CD4-positive, alpha-beta T cell treated with Interferon gamma for 1 hour (primary cell): ENCODE measurements around the gene RUSF1.
A peak's percentile ranks its signal among the peaks of the same experiment; 100 is the strongest.
"Not testable (repeated sequence)": the region's sequence is repeated elsewhere in the genome, so short reads cannot be mapped to it uniquely, and the experiment has no call there.

Source experiments
- DNase-seq: peaks from one replicate; pipeline ENCODE4 v3.0.0-alpha.2; 2020

Gene RUSF1

DNA sequence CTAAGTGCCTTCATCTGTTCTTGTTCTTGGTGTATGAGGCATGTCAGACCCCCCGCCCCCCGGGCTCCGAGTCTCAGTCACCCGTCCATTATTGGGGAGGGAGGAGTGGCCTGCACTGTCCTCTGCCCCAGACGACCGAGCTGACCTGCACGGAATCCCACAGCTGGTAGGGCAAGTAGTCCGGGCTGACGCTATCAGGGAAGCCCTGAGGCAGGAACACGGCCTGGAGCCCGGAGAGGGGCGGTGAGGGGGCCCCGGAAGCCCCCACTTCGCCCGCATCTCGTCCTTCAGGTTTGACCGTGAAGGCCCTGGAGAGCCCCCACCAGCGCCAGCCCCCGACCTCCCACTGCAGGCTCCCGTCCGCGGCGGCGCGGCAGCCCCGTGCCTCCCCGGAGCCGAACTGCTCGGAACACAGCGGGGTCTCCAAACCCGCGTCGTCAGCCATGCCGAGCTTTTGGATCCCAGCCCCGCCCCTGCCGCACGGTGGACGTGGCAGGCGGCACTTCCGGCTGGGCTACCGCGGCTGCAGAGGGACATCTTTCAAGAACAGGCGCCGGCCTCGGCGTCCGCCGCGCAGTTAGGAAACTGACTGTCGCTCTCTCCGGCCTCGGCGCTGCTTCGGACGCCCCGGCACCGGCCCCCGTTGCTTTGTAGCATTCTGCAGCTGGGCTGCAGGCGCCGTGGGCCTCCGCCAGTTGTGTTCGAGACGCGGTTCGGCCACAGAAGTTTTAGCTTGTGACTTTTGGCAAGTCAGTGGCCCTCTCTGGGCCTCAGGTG is at the start of gene RUSF1:
RUSF1 (minus strand) TSS at position 463 of the 777 bp plus-strand sequence; CDS start at position 445, 18 bp downstream.
- peak; percentile 82 for DNase-seq

DNA sequence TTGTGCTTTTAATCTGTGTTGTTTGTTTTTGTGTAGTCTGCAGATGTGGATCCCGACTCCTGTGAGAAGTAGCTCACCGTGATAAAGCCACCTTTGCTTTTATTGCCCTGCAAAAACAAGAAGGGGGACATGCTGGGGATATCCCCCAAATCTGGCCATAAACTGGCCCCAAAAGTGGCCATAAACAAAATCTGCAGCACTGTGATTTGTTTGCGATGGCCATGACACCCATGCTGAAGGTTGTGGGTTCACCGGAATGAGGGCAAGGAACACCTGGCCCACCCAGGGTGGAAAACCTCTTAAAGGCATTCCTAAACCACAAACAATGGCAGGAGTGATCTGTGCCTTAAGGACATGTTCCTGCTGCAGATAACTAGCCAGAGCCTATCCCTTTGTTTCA is 34.6 kb upstream of the RUSF1 start:
- no peak for DNase-seq

GRCh38 chr16:31539762-31540161 is 31.6 kb upstream of the RUSF1 start:
- not testable (repeated sequence) for DNase-seq

DNA sequence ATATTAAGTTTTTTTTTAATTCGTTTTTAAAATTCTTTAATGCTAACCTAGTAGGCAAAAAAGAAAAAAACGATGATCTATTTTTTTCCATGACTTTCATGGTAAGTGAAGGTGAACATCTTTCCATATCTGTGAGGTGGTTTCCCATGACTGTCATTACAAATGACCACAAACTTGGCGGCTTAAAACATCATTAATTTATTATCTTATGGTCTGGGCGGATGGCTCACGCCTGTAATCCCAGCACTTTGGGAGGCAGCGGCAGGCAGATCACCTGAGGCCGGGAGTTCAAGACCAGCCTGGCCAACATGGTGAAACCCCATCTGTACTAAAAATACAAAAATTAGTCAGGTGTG is 30.0 kb upstream of the RUSF1 start:
- DNase-seq, result not testable (repeated sequence)

DNA sequence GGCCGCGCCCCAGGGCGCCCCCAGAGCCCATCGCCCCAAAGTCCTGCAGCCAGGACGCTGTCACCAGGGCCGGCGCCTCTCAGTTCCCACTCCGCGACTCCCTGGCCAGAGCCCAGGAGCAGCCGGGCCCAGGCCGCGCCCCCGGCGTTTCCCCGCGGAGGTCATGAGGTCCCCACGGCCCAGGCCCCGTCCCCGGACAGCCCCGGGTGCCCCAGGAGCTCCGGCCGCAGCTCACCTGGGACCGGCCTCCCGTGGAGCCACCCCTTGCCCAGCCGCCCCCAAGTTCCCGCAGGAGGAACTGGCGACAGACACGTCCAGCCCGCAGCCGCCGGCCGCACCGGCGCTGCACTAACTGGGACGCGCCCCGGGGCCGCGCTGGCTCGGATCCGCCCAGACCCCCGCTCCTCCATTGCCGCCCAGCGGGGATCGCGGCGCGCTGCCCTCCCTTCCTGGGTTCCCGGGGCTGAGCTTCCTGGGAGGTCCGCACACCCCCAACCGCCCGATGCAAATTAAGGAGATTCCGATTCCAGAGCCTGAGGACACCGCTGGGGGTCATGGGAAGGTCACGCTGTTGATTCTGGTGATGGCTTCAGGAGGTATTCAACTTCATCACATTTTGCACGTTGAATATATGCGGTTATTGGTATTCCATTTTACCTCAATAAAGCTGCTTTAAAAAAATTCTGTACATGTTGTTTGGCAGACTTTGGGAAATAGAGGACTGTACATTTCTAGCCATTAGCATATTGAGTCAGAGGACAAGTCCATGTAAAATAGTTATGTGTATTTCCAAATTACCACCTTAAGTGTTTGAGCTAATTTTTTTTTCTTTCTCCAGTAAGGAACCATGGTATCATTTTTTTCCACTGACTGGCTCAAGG is 29.4 kb upstream of the RUSF1 start:
- no peak for DNase-seq

GRCh38 chr16:31536804-31537361 is 28.7 kb upstream of the RUSF1 start:
- no peak for DNase-seq

DNA sequence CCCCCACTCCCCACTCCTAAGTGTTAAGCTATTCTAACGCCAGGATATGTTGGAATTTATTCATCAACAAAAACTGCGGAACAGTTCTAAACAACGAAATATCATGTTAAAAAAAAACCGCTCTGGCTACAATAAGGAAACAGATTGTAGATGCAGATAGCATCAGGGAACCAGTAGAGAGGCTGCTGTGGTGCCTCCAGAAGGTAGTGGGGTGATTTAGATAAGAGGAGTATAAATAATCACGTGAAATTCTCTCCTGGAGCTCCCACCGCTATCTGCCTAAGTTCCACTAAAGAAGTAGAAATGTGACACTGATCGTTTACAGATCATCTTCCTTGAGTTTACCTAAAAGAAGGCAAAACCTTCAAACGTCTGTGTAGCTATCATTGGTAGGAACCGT is 27.5 kb upstream of the RUSF1 start:
- DNase-seq, result no peak

DNA sequence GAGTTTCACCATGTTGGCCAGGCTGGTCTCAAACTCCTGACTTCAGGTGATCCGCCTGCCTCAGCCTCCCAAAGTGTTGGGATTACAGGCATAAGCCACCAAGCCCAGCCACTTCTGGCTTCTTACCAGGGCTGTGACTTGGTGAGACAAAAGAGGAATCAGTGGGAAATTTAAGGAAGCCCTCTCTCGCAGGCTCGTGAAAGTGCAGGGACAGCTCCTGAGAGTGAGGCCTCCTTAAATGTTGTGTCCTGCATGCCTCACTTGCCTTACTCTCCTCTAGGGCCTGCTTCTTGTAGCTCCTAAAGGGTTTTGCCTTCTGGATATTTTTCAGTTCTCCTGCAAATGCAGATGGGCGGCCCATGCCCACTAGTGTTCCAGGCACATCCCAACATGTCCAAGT is 24.7 kb upstream of the RUSF1 start:
- no peak for DNase-seq

GRCh38 chr16:31532120-31532519 is 23.9 kb upstream of the RUSF1 start:
- DNase-seq, result no peak

DNA sequence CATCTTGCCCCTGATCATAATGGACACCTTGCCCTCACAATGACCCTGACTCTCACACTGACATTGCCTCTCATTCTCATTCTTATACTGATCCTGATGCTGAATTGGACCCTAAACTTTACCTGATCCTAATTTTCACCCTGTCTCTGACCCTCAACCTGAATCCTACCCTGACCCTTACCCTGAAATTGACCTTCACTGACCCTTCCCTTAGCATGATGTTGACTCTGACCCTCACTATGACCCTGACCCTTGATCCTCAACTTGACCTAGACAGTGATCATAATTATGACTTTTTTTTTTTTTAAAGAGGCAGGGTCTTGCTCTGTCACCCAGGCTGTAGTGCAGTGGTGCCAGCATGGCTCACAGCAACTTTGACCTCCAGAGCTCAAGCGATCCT is 22.9 kb upstream of the RUSF1 start:
- no peak for DNase-seq

GRCh38 chr16:31530405-31530804 is 22.2 kb upstream of the RUSF1 start:
- no peak for DNase-seq

GRCh38 chr16:31529937-31530312 is 21.7 kb upstream of the RUSF1 start:
- DNase-seq, result no peak

GRCh38 chr16:31529108-31529936 is 21.1 kb upstream of the RUSF1 start:
- no peak for DNase-seq

DNA sequence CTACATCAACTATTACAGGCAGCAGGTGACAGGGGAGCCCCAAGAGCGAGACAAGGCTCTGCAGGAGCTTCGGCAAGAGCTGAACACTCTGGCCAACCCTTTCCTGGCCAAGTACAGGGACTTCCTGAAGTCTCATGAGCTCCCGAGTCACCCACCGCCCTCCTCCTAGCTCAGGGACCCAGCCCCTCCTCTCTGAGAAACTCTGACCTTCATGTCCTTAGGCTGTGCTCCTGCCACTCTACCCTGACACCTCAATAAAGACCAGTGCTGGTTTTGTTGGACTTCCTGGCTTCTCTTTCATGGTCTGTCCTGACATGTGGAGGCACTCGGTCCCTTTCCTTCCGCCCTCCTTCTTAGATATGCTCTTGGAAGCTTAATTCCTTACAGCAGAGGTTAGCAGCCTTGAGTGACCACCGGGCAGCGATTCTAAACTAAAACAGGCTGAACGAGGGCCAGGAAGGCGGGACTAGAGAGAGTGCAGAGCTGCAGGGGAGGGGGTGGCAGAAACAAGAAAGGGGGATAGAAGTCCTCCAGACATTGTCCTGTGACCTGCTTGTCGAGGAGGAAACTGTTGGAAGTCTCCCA is 20.4 kb upstream of the RUSF1 start:
- no peak for DNase-seq

DNA sequence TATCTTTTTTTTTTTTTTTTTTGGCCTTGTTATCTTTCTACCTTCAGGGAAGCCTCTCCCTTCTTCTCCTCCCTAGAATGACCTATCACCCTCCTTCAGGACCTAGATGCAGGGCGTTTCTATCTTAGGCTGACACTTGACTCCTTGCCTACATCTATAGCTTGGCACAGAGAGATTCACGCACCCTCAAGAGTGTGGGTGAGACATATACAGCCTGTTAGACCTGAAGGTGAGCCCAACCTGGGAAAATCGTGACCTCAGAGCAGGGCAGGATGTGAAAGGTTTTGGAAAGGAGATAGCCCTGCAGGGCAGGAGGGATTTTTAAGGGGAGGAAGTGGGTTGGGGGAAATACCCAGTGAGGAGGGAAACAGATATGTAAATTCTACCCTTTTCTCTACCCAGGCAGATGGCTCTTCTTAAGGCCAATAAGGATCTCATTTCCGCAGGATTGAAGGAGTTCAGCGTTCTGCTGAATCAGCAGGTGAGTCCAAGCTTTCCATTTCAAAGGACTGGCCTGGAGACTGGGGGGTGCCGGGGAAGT is 19.6 kb upstream of the RUSF1 start, which contains the start of gene AHSP:
AHSP (plus strand) TSS at position 167 of the 541 bp plus-strand sequence; CDS start at position 407, 240 bp downstream.
- no peak for DNase-seq

DNA sequence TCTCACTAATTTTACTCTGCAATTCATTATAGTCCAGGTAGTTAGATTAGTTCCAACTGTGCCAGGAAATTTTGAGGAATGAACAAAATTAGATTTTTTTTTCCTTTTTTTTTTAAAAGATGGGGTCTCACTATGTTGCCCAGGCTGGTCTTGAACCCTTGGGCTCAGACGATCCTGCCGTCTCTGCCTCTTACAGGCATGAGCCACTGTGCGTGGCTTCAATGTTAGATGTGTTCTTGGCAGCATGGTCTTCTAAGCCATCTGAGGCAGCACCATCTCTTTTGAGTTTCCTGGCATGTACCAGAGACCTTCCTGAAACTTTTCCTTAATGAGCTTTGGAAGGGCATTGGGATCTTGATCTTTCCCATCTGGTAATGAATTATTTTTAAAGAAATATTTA is 16.9 kb upstream of the RUSF1 start:
- no peak for DNase-seq

DNA sequence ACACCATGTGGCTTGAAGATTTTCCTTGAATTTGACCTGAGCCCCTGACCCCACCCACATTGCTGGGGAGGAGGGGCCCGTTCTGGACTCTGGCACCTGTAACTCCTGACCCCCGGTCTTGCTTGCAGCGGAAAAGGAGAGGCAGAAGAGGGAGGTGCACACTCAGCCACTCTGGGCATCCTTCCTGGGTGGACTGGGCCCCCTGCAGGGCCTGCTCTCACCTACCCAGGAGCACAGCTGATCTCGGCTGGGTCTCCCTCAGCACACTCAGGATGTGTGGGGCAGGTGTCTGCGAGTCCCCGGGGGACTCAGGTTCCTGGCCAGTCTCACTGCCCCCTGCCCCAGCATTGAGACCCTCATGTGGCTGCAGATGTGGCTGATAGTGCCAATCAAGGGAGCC is 15.6 kb upstream of the RUSF1 start:
- not testable (repeated sequence) for DNase-seq

DNA sequence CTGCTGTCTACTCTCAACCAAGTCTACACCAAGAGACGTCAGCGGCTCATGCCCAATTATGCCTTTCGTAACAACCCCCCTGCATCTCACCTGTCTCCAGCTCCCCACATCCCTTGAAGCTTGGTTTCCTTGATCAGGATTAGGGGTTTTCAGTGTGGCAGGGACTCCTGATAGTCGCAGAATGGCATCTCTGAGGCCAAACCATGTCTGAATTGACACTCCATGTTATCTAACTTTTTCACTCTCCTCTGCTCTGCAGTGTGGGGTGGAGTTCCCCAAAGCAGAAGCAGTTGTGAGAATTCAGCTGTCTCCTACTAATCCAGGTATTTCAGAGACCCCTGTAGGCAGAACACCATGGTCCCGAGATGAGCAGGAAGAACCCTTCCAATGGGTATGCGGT is 13.9 kb upstream of the RUSF1 start:
- DNase-seq, result no peak

- no peak for DNase-seq
Measured at GRCh38 chr16:31521368-31521767, 13.2 kb upstream of the RUSF1 start.

DNA sequence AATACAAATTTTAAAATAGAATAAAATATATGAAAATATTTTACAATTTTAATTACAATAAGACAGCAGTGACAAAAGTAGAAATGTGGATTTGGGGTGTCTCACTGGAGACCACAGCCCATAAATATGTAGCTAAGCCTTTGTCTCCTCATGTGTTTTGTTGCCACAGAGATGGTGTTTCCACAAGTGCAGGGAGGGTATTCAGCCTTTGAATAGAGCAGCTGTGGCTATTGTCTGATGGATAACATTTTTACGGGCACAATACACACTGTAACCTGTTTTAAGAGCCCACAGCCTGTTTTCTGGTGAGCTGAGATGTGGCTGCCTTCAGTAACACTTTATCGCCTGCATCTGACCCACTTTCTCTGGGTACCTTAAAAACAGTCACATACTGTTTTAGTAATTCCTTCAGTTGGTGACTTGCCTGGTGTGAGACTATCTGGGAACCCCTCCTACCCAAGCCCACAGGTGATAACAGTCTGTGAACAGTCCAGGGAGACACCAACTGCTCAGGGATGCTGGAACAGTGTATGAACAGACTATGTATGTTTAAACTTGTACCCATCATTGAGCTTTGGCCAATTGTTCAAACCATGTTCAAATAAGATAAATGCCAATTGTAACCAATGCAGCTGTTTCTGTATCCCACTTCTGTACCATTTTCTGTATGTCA is 11.7 kb upstream of the RUSF1 start:
- DNase-seq, result no peak

GRCh38 chr16:31517800-31518402 is 9.7 kb upstream of the RUSF1 start:
- no peak for DNase-seq
